GM19193 (cell line): ENCODE measurements around the gene LHX2.

Source experiments
- POLR2A ChIP-seq: IDR thresholded peaks from 4 replicates; pipeline ENCODE4 v1.6.1; 2011; ENCODE audit not compliant: insufficient read depth, insufficient read length; ENCODE audit errors: extremely low read depth

Gene LHX2

GRCh38 chr9:124082622-124083021 is 71.1 kb downstream of the LHX2 start:
- TF ChIP-seq POLR2A = no peak
